H1 (cell line): ENCODE results near the gene MMEL1.
A peak's percentile ranks its signal among the peaks of the same experiment; 100 is the strongest.

Experiments used
- ASH2L ChIP-seq: fragments of 200-600, 300-600 bp; sonication (generic); IDR thresholded peaks from one replicate; pipeline ENCODE4 v1.7.1; 2017; ENCODE audit warnings: low read length
- BRCA1 ChIP-seq: IDR thresholded peaks from 2 replicates; pipeline ENCODE4 v1.6.1; 2012; ENCODE audit warnings: low read depth, low read length, improper control_type of control experiment
- EP300 ChIP-seq, 2 experiments: IDR thresholded peaks; 1 replicate in 1 of 2; 2 replicates in 1 of 2; pipeline ENCODE4 v1.6.1; 2011 to 2012; ENCODE audit warnings: low read depth in 2 of 2, low read length in 2 of 2, mild to moderate bottlenecking in 2 of 2, borderline replicate concordance in 1 of 2, inconsistent platforms in 1 of 2, moderate library complexity in 1 of 2
- KDM5A ChIP-seq: fragments of 200-600 bp; IDR thresholded peaks from 2 replicates; pipeline ENCODE4 v1.7.1; 2012; ENCODE audit warnings: mild to moderate bottlenecking, low read length, inconsistent platforms, mixed read lengths
- PHF8 ChIP-seq: fragments of 200-600 bp; sonication (generic); conservative IDR thresholded peaks from 2 replicates; pipeline ENCODE4 v1.7.1; 2012; ENCODE audit warnings: low read depth, mild to moderate bottlenecking, inconsistent platforms, low read length, moderate library complexity
- POLR2A ChIP-seq, 2 experiments: IDR thresholded peaks; 1 replicate in 1 of 2; 2 replicates in 1 of 2; pipeline ENCODE4 v1.6.1; 2011; ENCODE audit warnings: low read depth in 2 of 2, low read length in 2 of 2, mild to moderate bottlenecking in 2 of 2; ENCODE audit errors: control extremely low read depth in 1 of 2
- RAD21 ChIP-seq, 2 experiments: IDR thresholded peaks in 1 of 2; conservative IDR thresholded peaks in 1 of 2; 2 replicates each; pipeline ENCODE4 v1.6.1; 2011; ENCODE audit warnings: low read depth in 2 of 2, low read length in 2 of 2, improper control_type of control experiment in 1 of 2, inconsistent platforms in 1 of 2, mild to moderate bottlenecking in 1 of 2, moderate library complexity in 1 of 2
- RFX5 ChIP-seq: IDR thresholded peaks from 2 replicates; pipeline ENCODE4 v1.6.1; 2011; ENCODE audit warnings: low read depth, low read length, improper control_type of control experiment, borderline replicate concordance
- RNF2 ChIP-seq: fragments of 200-900, 300-1000 bp; sonication (generic); IDR thresholded peaks from 2 replicates; pipeline ENCODE4 v1.7.1; 2016; ENCODE audit warnings: borderline replicate concordance, low read depth, mild to moderate bottlenecking, antibody characterized with exemption, low read length; ENCODE audit not compliant: poor library complexity, severe bottlenecking; ENCODE audit errors: missing control alignments
- SP1 ChIP-seq: IDR thresholded peaks from 2 replicates; pipeline ENCODE4 v1.6.1; 2011; ENCODE audit warnings: low read depth, low read length
- SP2 ChIP-seq: IDR thresholded peaks from 2 replicates; pipeline ENCODE4 v1.6.1; 2012; ENCODE audit warnings: mild to moderate bottlenecking, low read length, inconsistent platforms
- TF ChIP-seq, protein P1 (sequence below), 3 experiments: IDR thresholded peaks; 1 replicate in 2 of 3; 2 replicates in 1 of 3; pipeline versions ENCODE4 v1.5.1 to v1.6.1; 2011; ENCODE audit warnings: low read length in 3 of 3, mild to moderate bottlenecking in 3 of 3, inconsistent platforms in 2 of 3, low read depth in 1 of 3, moderate library complexity in 1 of 3; ENCODE audit not compliant: insufficient read depth in 1 of 3; ENCODE audit errors: control extremely low read depth in 1 of 3
- TF ChIP-seq, protein P2 (sequence below): IDR thresholded peaks from 2 replicates; pipeline ENCODE4 v1.6.1; 2011; ENCODE audit warnings: low read depth, mild to moderate bottlenecking, low read length; ENCODE audit not compliant: insufficient read depth
- TF ChIP-seq, protein P3 (sequence below): IDR thresholded peaks from 2 replicates; pipeline ENCODE4 v1.6.1; 2011; ENCODE audit warnings: low read length, improper control_type of control experiment

DNA sequence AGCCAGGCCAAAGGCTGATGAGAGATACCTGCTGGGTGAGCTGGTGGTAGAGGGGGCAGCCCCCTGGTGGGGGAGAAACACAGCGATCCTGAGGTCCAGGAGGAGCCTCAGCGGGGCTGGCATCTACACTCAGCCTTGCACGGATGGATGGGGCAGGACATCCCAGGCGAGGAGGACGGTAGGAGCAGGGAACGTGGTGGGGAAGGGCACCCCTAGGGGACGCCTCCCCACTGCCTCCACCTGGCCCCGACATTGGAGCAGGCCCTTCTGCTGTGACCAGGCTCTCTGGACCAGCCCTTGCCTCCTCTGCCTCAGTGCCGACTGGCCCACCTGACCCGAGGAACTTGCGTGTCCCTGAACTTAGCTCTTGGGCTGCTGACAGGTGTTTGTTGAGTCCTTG, 6.4 kb upstream of the MMEL1 start:
- TF ChIP-seq SP1 (no peak), ASH2L (no peak), RAD21 (IDR thresholded peaks at IDR 0.05 in 1 of 2, conservative IDR thresholded peaks at IDR 0.05 in 1 of 2; ENCODE audit: low read depth in 2 of 2, low read length in 2 of 2) (peak in 1 of 2 experiments; percentile 1; a peak in 1 of 4 replicates), EP300 (IDR thresholded peaks at IDR 0.05; ENCODE audit: borderline replicate concordance in 1 of 2, low read depth in 2 of 2, low read length in 2 of 2) (no peak), SP2 (no peak), PHF8 (no peak), RFX5 (no peak), RNF2 (no peak), POLR2A (IDR thresholded peaks at IDR 0.05; ENCODE audit: control extremely low read depth in 1 of 2, low read depth in 2 of 2, low read length in 2 of 2) (no peak), BRCA1 (no peak), KDM5A (no peak)
- TF ChIP-seq, protein P1, sequence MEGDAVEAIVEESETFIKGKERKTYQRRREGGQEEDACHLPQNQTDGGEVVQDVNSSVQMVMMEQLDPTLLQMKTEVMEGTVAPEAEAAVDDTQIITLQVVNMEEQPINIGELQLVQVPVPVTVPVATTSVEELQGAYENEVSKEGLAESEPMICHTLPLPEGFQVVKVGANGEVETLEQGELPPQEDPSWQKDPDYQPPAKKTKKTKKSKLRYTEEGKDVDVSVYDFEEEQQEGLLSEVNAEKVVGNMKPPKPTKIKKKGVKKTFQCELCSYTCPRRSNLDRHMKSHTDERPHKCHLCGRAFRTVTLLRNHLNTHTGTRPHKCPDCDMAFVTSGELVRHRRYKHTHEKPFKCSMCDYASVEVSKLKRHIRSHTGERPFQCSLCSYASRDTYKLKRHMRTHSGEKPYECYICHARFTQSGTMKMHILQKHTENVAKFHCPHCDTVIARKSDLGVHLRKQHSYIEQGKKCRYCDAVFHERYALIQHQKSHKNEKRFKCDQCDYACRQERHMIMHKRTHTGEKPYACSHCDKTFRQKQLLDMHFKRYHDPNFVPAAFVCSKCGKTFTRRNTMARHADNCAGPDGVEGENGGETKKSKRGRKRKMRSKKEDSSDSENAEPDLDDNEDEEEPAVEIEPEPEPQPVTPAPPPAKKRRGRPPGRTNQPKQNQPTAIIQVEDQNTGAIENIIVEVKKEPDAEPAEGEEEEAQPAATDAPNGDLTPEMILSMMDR (IDR thresholded peaks at IDR 0.05; ENCODE audit: control extremely low read depth in 1 of 3, insufficient read depth in 1 of 3, low read depth in 1 of 3, low read length in 3 of 3): no peak
- TF ChIP-seq, protein P2, sequence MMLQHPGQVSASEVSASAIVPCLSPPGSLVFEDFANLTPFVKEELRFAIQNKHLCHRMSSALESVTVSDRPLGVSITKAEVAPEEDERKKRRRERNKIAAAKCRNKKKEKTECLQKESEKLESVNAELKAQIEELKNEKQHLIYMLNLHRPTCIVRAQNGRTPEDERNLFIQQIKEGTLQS: no peak
- TF ChIP-seq, protein P3, sequence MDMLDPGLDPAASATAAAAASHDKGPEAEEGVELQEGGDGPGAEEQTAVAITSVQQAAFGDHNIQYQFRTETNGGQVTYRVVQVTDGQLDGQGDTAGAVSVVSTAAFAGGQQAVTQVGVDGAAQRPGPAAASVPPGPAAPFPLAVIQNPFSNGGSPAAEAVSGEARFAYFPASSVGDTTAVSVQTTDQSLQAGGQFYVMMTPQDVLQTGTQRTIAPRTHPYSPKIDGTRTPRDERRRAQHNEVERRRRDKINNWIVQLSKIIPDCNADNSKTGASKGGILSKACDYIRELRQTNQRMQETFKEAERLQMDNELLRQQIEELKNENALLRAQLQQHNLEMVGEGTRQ: no peak
